ENCODE measurements around the gene DTX3L. TPM values are rescaled to one million over a fixed set of nuclear protein-coding genes. Genes with fewer than 3 reads are reported as not detected.

DTX3L gene
- total and polyA plus RNA-seq, 10 of the 15 experiments (the other 5 are each of a cell fraction or from before 2014, with no cell fraction given) = 9.9 to 41.4 (median 21.7) TPM

DNA sequence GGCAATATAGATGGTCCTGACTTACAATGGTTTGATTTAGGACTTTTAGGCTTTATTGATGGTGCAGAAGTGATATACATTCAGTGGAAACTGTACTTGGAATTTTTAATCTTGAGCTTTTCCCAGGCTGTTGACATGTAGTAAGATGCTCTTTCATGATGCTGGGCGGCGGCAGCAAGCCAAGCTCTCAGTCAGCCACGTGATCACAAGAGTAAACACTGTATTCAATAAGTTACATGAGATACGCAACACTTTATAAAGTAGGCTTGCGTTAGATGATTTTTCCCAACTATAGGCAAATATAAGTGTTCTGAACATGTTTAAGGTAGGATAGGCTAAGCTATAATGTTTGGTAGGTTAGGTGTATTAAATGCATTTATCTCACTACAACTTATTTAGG is 18.0 kb upstream of the DTX3L start:
- Histone ChIP-seq H3K4me1 (ENCODE audit: control insufficient read depth, insufficient read depth, low read length) (no peaks in the 10 kb centered on the region), H3K27ac (ENCODE audit: control insufficient read depth, insufficient read depth) (no peak overlapping the region), H3K27me3 (replicated peaks in 1 of 2; ENCODE audit: control insufficient read depth in 2 of 2, insufficient read depth in 2 of 2, low read length in 1 of 2) (no peaks in the 10 kb centered on the region), H4K20me1 (ENCODE audit: control insufficient read depth, insufficient read depth) (no peaks in the 10 kb centered on the region), H3K9ac (ENCODE audit: control insufficient read depth, insufficient read depth, low read length) (no peak overlapping the region), H3K9me3 (replicated peaks; ENCODE audit: control insufficient read depth, insufficient read depth, low read length) (no peaks in the 10 kb centered on the region), H3K36me3 (ENCODE audit: control insufficient read depth in 2 of 2, insufficient read depth in 2 of 2, low read length in 1 of 2) (peaks cover 2 to 9% of the 10 kb centered on the region in 2 experiments; a peak in 3 of 4 replicates), H3K4me3 (no peak overlapping the region), H3K79me2 (ENCODE audit: control insufficient read depth, insufficient read depth, low read length) (no peaks in the 10 kb centered on the region), H3K4me2 (ENCODE audit: control insufficient read depth, insufficient read depth) (no peak overlapping the region), H2AFZ (ENCODE audit: control insufficient read depth, low read depth, low read length) (no peak overlapping the region)
- SMC1A ChIA-PET (ENCODE audit: uncharacterized antibody, unreplicated experiment) = interaction anchor here (0.5 to 4.7 kb wide), 7 partner anchors 10 to 309 kb away, joined by 3 to 27 read pairs (median 4); no protein-coding TSS in a partner anchor
- FAIRE-seq (no peak), DNase-seq (ENCODE audit: low read depth, low spot score) (no peak), ATAC-seq (no peak)
- intact Hi-C loops (cut with micrococcal nuclease; ENCODE audit: unreplicated experiment) (no loop called here), in situ Hi-C loops (cut with MboI) (no loop called here)
- TF ChIP-seq POLR2AphosphoS5 (IDR thresholded peaks at IDR 0.05; ENCODE audit: low read length) = no peak
- no peak for TF ChIP-seq SREBF1 (IDR thresholded peaks at IDR 0.05; ENCODE audit: low read length)
- no peak for TF ChIP-seq TCF7 (IDR thresholded peaks at IDR 0.05; ENCODE audit: borderline replicate concordance)
- TF ChIP-seq CHD1 (IDR thresholded peaks at IDR 0.05; ENCODE audit: low read depth, low read length) = no peak
- no peak for TF ChIP-seq RAD51 (IDR thresholded peaks at IDR 0.05)
- TF ChIP-seq CREB1 (IDR thresholded peaks at IDR 0.05; ENCODE audit: low read depth) = no peak
- no peak for TF ChIP-seq HDAC2 (IDR thresholded peaks at IDR 0.05)
- TF ChIP-seq, protein P1, sequence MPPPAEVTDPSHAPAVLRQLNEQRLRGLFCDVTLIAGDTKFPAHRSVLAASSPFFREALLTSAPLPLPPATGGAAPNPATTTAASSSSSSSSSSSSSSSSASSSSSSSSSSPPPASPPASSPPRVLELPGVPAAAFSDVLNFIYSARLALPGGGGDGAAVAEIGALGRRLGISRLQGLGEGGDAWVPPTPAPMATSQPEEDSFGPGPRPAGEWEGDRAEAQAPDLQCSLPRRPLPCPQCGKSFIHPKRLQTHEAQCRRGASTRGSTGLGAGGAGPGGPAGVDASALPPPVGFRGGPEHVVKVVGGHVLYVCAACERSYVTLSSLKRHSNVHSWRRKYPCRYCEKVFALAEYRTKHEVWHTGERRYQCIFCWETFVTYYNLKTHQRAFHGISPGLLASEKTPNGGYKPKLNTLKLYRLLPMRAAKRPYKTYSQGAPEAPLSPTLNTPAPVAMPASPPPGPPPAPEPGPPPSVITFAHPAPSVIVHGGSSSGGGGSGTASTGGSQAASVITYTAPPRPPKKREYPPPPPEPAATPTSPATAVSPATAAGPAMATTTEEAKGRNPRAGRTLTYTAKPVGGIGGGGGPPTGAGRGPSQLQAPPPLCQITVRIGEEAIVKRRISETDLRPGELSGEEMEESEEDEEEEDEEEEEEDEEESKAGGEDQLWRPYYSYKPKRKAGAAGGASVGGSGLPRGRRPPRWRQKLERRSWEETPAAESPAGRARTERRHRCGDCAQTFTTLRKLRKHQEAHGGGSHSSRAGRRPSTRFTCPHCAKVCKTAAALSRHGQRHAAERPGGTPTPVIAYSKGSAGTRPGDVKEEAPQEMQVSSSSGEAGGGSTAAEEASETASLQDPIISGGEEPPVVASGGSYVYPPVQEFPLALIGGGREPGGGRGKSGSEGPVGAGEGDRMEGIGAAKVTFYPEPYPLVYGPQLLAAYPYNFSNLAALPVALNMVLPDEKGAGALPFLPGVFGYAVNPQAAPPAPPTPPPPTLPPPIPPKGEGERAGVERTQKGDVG (CRISPR knock-in tag; IDR thresholded peaks at IDR 0.05) = no peak
- TF ChIP-seq, protein P2, sequence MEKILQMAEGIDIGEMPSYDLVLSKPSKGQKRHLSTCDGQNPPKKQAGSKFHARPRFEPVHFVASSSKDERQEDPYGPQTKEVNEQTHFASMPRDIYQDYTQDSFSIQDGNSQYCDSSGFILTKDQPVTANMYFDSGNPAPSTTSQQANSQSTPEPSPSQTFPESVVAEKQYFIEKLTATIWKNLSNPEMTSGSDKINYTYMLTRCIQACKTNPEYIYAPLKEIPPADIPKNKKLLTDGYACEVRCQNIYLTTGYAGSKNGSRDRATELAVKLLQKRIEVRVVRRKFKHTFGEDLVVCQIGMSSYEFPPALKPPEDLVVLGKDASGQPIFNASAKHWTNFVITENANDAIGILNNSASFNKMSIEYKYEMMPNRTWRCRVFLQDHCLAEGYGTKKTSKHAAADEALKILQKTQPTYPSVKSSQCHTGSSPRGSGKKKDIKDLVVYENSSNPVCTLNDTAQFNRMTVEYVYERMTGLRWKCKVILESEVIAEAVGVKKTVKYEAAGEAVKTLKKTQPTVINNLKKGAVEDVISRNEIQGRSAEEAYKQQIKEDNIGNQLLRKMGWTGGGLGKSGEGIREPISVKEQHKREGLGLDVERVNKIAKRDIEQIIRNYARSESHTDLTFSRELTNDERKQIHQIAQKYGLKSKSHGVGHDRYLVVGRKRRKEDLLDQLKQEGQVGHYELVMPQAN (conservative IDR thresholded peaks at IDR 0.05) = no peak
- no peak for TF ChIP-seq ZSCAN29 (IDR thresholded peaks at IDR 0.05)
- no peak for TF ChIP-seq RBBP5 (conservative IDR thresholded peaks at IDR 0.05)
- TF ChIP-seq MEF2A (IDR thresholded peaks at IDR 0.05; ENCODE audit: insufficient read depth, low read depth, low read length) = no peak
- no peak for TF ChIP-seq PML (IDR thresholded peaks at IDR 0.05; ENCODE audit: low read length)
- no peak for TF ChIP-seq RAD21 (IDR thresholded peaks at IDR 0.05; ENCODE audit: insufficient read depth, low read depth, low read length)
- TF ChIP-seq STAT3 (IDR thresholded peaks at IDR 0.05; ENCODE audit: low read depth, low read length) = no peak
- TF ChIP-seq NFIC (IDR thresholded peaks at IDR 0.05; ENCODE audit: low read depth, low read length) = no peak
- BruUV-seq (replicated peaks) = no TSS peak
- RAD21 ChIA-PET (ENCODE audit: unreplicated experiment) = interaction anchor here (1.2 kb wide), 1 partner anchor 12 kb away, joined by 3 read pairs; no protein-coding TSS in a partner anchor
- POLR2A ChIA-PET = no interaction called here
- WGBS (ENCODE audit: insufficient coverage, insufficient replicate concordance, low lambda C conversion rate, missing lambda C conversion rate) = 98% methylated on average over 5 of the region's 5 CpGs
- CTCF ChIA-PET = interaction anchor here (0.5 to 1.3 kb wide), 4 partner anchors 9 to 138 kb away, joined by 3 to 5 read pairs (median 3); no protein-coding TSS in a partner anchor
